Measurements from ENCODE around the gene TXNL4B.

GRCh38 chr16:72051818-72052217, 41.6 kb downstream of the TXNL4B start:
- TF ChIP-seq POLR2A (IDR thresholded peaks at IDR 0.05; ENCODE audit: low read depth, low read length) = no peak
- no peak for TF ChIP-seq POLR2AphosphoS5 (IDR thresholded peaks at IDR 0.05; ENCODE audit: low read depth, low read length)
- no peak for TF ChIP-seq TAF1 (IDR thresholded peaks at IDR 0.05; ENCODE audit: low read depth, low read length)
